ENCODE results near the gene PCNX3. TPM values are rescaled to one million over a fixed set of nuclear protein-coding genes. Genes with fewer than 3 reads are reported as not detected.

PCNX3 gene
- polyA plus RNA-seq, 3 donors = 0.58 to 36.4 (median 1.7) TPM

GRCh38 chr11:65598258-65598699 lies 17.3 kb upstream of the PCNX3 start:
- H3K9ac ChIP-seq (ENCODE audit: insufficient read depth, low read length, poor library complexity, severe bottlenecking) = no peak overlapping the region
- 96% methylated on average over 16 of the region's 16 CpGs for WGBS (ENCODE audit: insufficient coverage)

GRCh38 chr11:65599216-65599954 lies 16.2 kb upstream of the PCNX3 start:
- no peak for DNase-seq
- Histone ChIP-seq H3K4me2 (replicated peaks; ENCODE audit: extremely low read depth, low read length, poor library complexity, severe bottlenecking) (no peak overlapping the region), H3K27ac (ENCODE audit: low read depth in 1 of 2, low read length in 2 of 2) (no peak overlapping the region), H2AFZ (ENCODE audit: insufficient read depth, low read depth, low read length, poor library complexity, severe bottlenecking) (no peak overlapping the region), H3K9ac (ENCODE audit: insufficient read depth, low read length, poor library complexity, severe bottlenecking) (no peak overlapping the region), H3K36me3 (replicated peaks in 1 of 2; ENCODE audit: control insufficient read depth in 1 of 2, insufficient read depth in 2 of 2, low read length in 2 of 2) (peaks cover 57 to 72% of the 10 kb centered on the region in 2 donors), H3K4me1 (ENCODE audit: control insufficient read depth in 1 of 2, insufficient read depth in 2 of 2, low read length in 2 of 2) (peaks cover 11 to 16% of the 10 kb centered on the region in 2 donors), H3K9me3 (replicated peaks in 1 of 2; ENCODE audit: control insufficient read depth in 1 of 2, insufficient read depth in 1 of 2, low read length in 2 of 2) (no peaks in the 10 kb centered on the region), H3K79me2 (ENCODE audit: insufficient read depth, low read length) (peaks cover 3% of the 10 kb centered on the region), H4K20me1 (ENCODE audit: insufficient read depth, low read length) (peaks cover 95% of the 10 kb centered on the region), H3K4me3 (replicated peaks in 1 of 3; ENCODE audit: low read depth in 2 of 3, low read length in 3 of 3) (no peak overlapping the region), H3K27me3 (ENCODE audit: control insufficient read depth in 2 of 2, insufficient read depth in 2 of 2, low read length in 2 of 2) (no peaks in the 10 kb centered on the region)
- Mint-ChIP-seq H3K4me1 (peaks cover 16% of the 10 kb centered on the region), H3K36me3 (peaks cover 53 to 73% of the 10 kb centered on the region in 2 donors), H3K9me3 (no peaks in the 10 kb centered on the region), H3K27ac (no peak overlapping the region), H3K4me3 (no peak overlapping the region), H3K27me3 (ENCODE audit: low read depth in 3 of 3) (no peaks in the 10 kb centered on the region)
- intact Hi-C loops (cut with micrococcal nuclease) = no loop called here
- 98% methylated on average over 44 of the region's 49 CpGs for WGBS (ENCODE audit: insufficient coverage)
- TF ChIP-seq, protein P1, sequence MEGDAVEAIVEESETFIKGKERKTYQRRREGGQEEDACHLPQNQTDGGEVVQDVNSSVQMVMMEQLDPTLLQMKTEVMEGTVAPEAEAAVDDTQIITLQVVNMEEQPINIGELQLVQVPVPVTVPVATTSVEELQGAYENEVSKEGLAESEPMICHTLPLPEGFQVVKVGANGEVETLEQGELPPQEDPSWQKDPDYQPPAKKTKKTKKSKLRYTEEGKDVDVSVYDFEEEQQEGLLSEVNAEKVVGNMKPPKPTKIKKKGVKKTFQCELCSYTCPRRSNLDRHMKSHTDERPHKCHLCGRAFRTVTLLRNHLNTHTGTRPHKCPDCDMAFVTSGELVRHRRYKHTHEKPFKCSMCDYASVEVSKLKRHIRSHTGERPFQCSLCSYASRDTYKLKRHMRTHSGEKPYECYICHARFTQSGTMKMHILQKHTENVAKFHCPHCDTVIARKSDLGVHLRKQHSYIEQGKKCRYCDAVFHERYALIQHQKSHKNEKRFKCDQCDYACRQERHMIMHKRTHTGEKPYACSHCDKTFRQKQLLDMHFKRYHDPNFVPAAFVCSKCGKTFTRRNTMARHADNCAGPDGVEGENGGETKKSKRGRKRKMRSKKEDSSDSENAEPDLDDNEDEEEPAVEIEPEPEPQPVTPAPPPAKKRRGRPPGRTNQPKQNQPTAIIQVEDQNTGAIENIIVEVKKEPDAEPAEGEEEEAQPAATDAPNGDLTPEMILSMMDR (IDR thresholded peaks at IDR 0.05) = no peak

More at GRCh38 chr11:65598258-65598699, 17.3 kb upstream of the PCNX3 start:
- intact Hi-C loops (cut with micrococcal nuclease) = no loop called here
- Mint-ChIP-seq H3K4me1 (peaks cover 24% of the 10 kb centered on the region), H3K27ac (peak overlapping the region in 3 of 7 donors; percentile 45 to 76 (median 63)), H3K27me3 (ENCODE audit: low read depth in 3 of 3) (no peaks in the 10 kb centered on the region), H3K9me3 (no peaks in the 10 kb centered on the region), H3K36me3 (peaks cover 43 to 69% of the 10 kb centered on the region in 2 donors), H3K4me3 (no peak overlapping the region)
- Histone ChIP-seq H3K4me3 (replicated peaks in 1 of 3; ENCODE audit: low read depth in 2 of 3, low read length in 3 of 3) (no peak overlapping the region), H3K4me2 (replicated peaks; ENCODE audit: extremely low read depth, low read length, poor library complexity, severe bottlenecking) (no peak overlapping the region), H4K20me1 (ENCODE audit: insufficient read depth, low read length) (peaks cover 95% of the 10 kb centered on the region), H3K4me1 (ENCODE audit: control insufficient read depth in 1 of 2, insufficient read depth in 2 of 2, low read length in 2 of 2) (peaks cover 16 to 27% of the 10 kb centered on the region in 2 donors), H3K27me3 (ENCODE audit: control insufficient read depth in 2 of 2, insufficient read depth in 2 of 2, low read length in 2 of 2) (no peaks in the 10 kb centered on the region), H3K9me3 (replicated peaks in 1 of 2; ENCODE audit: control insufficient read depth in 1 of 2, insufficient read depth in 1 of 2, low read length in 2 of 2) (no peaks in the 10 kb centered on the region), H3K27ac (ENCODE audit: low read depth in 1 of 2, low read length in 2 of 2) (no peak overlapping the region), H3K79me2 (ENCODE audit: insufficient read depth, low read length) (no peaks in the 10 kb centered on the region), H2AFZ (ENCODE audit: insufficient read depth, low read depth, low read length, poor library complexity, severe bottlenecking) (no peak overlapping the region), H3K36me3 (replicated peaks in 1 of 2; ENCODE audit: control insufficient read depth in 1 of 2, insufficient read depth in 2 of 2, low read length in 2 of 2) (peaks cover 55 to 72% of the 10 kb centered on the region in 2 donors)
- TF ChIP-seq, protein P1 (IDR thresholded peaks at IDR 0.05) = no peak
- no peak for DNase-seq
